Urothelium cell line (cell line): ENCODE measurements around the gene DPYD.
"Not testable (repeated sequence)": the region's sequence is repeated elsewhere in the genome, so short reads cannot be mapped to it uniquely, and the experiment has no call there.

ENCODE experiments used
- DNase-seq: peaks from one replicate; pipeline ENCODE4 v3.0.0; 2011; ENCODE audit warnings: low spot score, mixed read lengths
- FAIRE-seq: peaks from 2 replicates; lab custom pipeline; 2011; peaks lifted over from hg19 to GRCh38; lab: Jason Lieb, UNC

DPYD gene

DNA sequence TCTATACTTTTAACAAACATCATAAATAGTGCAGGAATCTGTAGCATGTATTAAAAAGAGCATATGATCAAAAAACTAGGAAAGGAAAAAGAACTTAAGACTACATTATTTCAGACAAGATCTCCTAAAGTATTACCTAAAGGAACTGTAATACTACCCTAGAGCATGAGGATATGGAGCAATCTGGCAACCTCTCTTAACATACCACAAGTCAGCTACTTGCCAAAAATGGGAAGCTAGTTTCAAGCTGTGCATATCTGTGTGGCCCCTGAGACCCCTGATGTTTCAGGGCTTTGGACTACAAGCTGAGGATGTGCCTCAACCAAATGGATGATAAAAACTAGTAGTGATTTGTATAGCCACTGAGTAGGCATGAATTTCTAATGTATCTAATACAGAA, 673.6 kb downstream of the DPYD start:
- FAIRE-seq (no peak), DNase-seq (no peak)

DNA sequence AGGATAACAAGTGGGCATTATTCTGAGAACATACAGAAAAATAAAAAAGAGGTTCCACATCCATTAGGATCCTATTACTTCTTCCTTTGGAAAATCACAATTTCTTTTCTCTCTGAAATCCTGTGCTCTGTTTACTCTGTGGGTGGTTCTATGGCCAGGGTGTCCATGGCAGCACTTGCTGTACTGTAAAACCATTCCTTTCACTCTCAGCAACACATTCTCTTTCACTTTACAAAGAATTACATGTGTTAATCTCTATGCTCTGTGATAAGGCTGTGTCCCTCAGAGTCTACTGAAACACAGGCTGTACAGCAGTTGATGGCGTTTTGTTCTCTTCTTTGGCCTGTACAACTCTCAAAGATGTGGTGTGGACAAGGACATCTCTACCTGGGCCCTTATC, 675.2 kb downstream of the DPYD start:
- no peak for FAIRE-seq
- DNase-seq: no peak

DNA sequence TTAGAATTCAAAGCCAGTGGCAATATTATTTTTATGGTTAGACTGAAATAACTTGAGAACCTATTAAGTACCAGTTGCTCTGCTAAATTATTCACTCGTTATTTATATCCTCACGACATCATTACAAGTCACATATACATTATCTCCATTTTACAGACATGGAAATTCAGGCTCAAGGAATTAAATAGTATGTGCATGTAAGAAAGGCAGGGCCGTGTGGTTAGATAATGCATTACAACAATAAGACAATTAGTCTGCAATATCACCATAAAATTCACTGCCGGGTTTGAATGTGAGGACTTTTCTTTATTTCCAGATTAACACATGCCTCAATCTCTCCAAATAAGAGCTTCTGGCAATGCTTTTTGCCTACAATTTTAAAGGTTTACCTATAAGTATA, 675.8 kb downstream of the DPYD start:
- FAIRE-seq: no peak
- no peak for DNase-seq

- FAIRE-seq (no peak), DNase-seq (no peak)
Observed at GRCh38 chr1:97243973-97244560, 676.8 kb downstream of the DPYD start.

- DNase-seq: no peak
- no peak for FAIRE-seq
Observed at GRCh38 chr1:97238816-97239215, 682.0 kb downstream of the DPYD start.

DNA sequence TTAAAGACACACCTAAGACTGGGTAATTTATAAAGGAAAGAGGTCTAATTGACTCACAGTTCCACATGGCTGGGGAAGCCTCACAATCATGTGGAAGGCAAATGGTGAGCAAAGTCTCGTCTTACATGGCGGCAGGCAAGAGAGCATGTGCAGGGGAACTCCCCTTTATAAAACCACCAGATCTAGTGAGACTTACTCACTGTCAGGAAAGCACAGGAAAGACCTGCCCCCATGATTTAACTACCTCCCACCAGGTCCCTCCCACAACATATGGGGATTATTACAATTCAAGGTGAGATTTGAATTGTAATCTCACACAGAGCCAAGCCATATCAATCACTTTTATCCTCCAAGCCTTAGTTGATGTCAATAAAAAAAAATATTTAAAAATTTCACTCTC, 689.5 kb downstream of the DPYD start:
- DNase-seq, FAIRE-seq: not testable (repeated sequence)

DNA sequence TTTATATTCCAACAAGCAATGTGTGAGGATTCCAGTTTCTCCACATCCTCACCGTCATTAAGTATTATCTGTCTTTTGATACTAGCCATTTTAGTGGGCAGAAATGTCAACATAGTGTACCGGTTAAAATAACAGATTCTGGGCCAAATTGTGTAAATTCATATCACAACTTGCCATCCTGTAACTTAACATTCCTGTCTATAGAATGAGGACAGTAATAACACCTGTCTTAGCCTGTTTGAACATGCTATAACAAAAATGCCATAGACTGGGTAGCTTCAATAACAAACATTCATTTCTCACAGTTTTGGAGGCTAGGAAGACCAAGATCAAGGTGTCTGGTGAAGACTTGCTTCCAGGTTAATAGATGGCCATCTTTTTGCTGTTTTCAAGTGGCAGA, 708.2 kb downstream of the DPYD start:
- FAIRE-seq (no peak), DNase-seq (no peak)

DNA sequence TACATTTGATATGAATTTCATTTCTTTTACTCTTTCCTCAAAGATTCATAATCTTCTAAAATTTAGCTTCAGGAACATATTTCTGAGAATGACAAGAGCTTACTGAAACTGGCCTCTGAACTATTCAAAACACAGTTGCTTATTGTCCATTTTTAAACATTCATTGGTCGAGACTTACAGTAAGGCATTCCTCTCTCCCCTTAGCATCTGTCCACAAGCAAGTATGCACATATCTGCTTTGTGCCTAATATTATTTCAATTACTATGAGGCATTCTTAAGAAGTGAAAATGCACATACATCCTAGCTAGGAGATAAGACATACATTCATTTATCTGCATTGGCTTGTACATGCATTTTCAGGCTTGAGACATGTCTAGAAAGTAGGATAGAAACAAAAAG, 710.5 kb downstream of the DPYD start:
- DNase-seq (no peak), FAIRE-seq (no peak)

GRCh38 chr1:97209381-97209957, 711.4 kb downstream of the DPYD start:
- peak; percentile 27 for FAIRE-seq

DNA sequence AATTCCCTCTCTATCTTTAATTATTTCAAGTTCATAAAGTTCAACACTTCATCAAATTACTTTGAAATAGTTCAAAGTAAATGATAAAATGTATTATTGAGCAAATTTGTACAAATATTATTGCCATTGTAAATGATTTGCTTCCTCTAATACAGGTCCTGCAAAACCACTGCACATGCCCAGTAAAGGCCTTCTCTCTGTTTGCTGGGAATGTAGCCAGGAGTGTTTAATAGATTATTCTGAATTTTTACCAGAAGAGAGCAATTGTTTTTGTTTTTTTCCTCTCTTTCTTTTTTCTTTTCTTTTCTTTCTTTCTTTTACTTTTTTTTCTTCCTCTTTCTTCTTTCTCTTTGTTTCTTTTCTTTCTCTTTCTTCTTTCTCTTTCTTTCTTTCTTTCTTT, 713.0 kb downstream of the DPYD start:
- DNase-seq: no peak
- no peak for FAIRE-seq

More at GRCh38 chr1:97209381-97209957, 711.4 kb downstream of the DPYD start:
- no peak for DNase-seq

DNA sequence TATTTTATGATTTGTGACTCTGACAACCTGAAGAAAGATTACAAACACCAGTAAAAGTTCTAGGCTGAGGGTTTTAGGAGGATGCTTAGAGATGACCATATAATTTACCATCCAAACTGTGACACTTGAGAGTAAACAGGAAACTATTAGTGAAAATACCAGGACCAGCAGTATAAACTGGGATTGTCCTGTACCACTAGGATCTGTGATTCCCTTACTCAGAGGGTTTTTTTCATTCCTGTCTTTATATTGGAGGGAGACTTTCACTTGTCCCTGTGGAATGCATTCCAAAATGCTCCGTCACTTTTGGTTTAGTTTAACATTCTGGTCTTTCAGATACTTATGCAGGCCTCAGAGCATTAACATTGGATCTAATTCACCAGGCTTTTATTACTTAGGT, 716.4 kb downstream of the DPYD start:
- no peak for DNase-seq
- FAIRE-seq: no peak

GRCh38 chr1:97202481-97203380, 718.1 kb downstream of the DPYD start:
- FAIRE-seq (no peak), DNase-seq (no peak)

DNA sequence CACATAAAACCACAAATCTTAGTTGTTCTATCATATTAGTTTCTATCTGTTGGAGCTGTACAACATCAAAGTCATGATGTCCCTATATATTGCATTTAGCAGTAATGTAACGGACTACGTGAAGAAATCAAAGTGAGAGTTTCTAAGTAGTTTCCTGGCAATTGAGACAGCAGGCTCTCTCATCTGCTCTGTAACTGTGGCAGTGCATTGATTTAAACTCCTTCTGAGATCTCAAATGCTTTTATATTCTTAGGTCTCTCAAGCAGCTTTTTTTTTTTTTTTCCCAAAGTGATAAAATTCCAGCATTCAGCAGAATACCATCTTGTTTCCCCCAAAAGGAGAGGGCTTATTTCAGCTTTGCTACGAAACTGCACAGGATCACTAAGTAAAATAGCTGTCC, 719.2 kb downstream of the DPYD start:
- FAIRE-seq (no peak), DNase-seq (no peak)

DNA sequence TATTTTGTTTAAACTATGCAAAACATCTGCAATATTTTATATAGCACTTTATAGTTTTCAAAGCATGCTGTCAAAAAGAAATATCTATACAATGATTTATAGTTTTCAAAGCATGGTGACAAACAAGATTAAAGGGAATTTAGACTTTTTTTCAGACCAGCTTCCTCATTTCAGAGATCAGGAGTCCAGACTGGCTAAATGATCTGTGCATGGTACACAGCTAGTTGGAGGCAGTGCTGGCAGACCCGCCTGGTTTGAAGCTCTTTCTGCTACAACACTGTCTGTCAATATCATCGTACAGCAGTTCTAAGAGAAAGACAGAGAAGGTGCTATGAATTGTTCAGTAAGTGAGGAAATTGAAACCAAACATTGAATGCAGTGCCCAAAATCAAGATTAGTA, 720.2 kb downstream of the DPYD start:
- FAIRE-seq: no peak

DNA sequence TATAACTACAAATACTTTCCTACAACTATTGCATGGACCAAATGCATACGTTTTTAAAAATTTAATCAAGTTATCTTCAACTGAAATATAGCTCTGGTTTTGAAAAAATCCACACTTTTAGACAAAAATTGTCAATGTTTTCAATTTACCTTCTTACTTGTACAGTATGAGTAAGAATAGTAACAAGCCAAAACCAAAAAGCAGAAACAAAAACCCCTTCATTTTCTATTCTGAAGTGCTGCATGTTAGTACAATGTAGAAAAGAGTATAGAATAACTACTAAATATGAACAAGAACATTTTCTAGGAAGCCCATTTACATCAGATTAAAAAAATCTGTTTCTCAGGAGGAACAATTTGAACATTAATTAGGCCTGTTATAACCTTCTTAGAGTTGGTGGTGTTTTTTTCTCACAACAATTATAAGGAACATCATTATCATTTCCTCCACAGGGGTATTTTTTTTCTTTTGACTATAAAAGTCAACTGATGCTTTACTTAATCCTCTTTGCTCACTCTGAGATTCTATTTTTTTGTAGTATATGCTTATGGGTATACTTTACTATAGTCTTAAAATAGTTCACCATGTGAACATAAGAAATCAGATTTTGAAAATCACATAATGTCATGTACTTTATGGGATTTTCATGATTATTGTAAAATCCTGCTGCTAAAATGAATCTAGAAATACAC, 723.9 kb downstream of the DPYD start:
- no peak for DNase-seq
- no peak for FAIRE-seq

More for the DNA sequence above, 720.2 kb downstream of the DPYD start:
- no peak for DNase-seq

- DNase-seq (peak; percentile 58), FAIRE-seq (no peak)
Observed at GRCh38 chr1:97192872-97193572, 727.8 kb downstream of the DPYD start.

DNA sequence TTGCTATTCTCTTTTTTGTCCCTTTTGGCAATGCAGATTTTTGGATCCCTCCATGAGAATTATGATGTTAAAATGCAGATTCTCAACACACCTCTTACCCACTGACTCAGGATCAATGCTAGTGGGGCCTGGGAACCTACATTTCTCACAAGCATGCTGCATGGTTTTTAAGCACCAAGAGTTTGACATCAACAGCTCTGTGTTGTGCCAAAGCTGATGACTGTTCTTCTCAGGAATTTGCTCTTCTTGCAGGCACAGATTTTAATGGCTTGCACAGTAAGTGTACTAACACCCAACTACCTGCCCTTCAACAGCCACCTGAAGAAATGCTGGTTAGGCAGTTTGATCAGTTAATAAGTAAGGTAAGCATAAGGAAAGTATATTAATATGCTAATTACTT, 730.5 kb downstream of the DPYD start:
- DNase-seq: peak; percentile 16
- no peak for FAIRE-seq

DNA sequence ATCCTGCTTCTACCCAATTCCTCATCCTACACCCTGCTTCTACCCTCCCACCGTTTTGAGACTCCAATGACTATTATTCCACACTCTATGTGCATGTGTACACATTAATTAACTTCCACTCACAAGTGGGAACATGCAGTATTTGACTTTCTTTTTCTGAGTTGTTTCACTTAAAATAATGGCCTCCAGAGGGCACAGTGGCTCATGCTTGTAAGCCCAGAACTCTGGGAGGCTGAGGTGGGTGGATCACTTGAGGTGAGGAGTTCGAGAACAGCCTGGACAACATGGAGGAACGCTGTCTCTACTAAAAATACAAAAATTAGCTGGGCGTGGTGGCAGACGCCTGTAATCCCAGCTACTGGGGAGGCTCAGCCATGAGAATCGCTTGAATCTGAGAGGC, 734.5 kb downstream of the DPYD start:
- FAIRE-seq: no peak

GRCh38 chr1:97174039-97174704, 746.7 kb downstream of the DPYD start:
- no peak for FAIRE-seq
- DNase-seq: no peak

More for the DNA sequence above, 734.5 kb downstream of the DPYD start:
- no peak for DNase-seq

DNA sequence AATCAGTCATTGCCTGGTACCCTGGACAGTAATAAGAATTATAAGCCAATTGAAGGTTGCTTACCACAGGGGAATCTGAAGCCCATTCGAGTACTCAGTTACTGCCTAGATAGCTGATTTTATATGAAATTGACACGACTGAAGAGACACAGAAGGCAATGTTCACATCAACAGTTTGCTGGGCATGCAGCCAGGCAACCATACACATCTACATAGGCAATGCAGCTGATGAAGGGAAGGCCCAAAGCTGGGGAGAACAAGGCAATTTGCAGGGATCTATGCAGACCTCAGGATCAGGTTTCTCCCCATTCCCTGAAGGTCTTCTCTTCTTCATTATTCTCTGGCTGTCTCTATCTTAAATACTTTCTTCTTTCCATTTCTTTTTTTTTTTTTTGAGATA, 750.5 kb downstream of the DPYD start:
- no peak for DNase-seq
- no peak for FAIRE-seq
